MCF 10A (cell line): ENCODE measurements around the gene AKAP13. TPM values are rescaled to one million over a fixed set of nuclear protein-coding genes. Genes with fewer than 3 reads are reported as not detected.

Experiments used
- BruUV-seq: library from RNA; stranded (reverse); fragments of 400-500 nt; replicated peaks from 2 replicates; lab custom pipeline; 2021; lab: Mats Ljungman, UMichigan
- CTCF ChIA-PET: fragments of 300-600 bp; sonication (Branson Sonifier 250); formaldehyde crosslinking; extraction: SDS; loops from one replicate; lab custom pipeline; 2021; ENCODE audit warnings: antibody characterized with exemption, inconsistent platforms; lab: Yijun Ruan, JAX
- POLR2A ChIA-PET: fragments of 300-600, 350-650 bp; sonication (Branson Sonifier 250); formaldehyde crosslinking; extraction: SDS; loops from one replicate; lab custom pipeline; 2020; ENCODE audit warnings: antibody characterized with exemption, inconsistent platforms; lab: Yijun Ruan, JAX
- DNase-seq: peaks from one replicate; pipeline ENCODE4 v3.0.0-alpha.2; 2018; ENCODE audit not compliant: unreplicated experiment
- H3K27ac Mint-ChIP-seq: one replicate; pipeline ENCODE4 v1.8.0; 2022; ENCODE audit warnings: mild to moderate bottlenecking, low read depth, mixed read lengths; ENCODE audit not compliant: unreplicated experiment
- H3K27me3 Mint-ChIP-seq: one replicate; pipeline ENCODE4 v1.8.0; 2022; ENCODE audit warnings: mixed read lengths; ENCODE audit not compliant: insufficient read depth, unreplicated experiment
- H3K36me3 Mint-ChIP-seq: one replicate; pipeline ENCODE4 v1.8.0; 2022; ENCODE audit warnings: mild to moderate bottlenecking, moderate library complexity, mixed read lengths; ENCODE audit not compliant: insufficient read depth, unreplicated experiment
- H3K4me1 Mint-ChIP-seq: one replicate; pipeline ENCODE4 v1.8.0; 2022; ENCODE audit warnings: mixed read lengths; ENCODE audit not compliant: insufficient read depth, unreplicated experiment
- H3K4me3 Mint-ChIP-seq: one replicate; pipeline ENCODE4 v1.8.0; 2022; ENCODE audit warnings: mild to moderate bottlenecking, moderate library complexity, mixed read lengths; ENCODE audit not compliant: unreplicated experiment
- H3K9me3 Mint-ChIP-seq: one replicate; pipeline ENCODE4 v1.8.0; 2022; ENCODE audit warnings: mixed read lengths; ENCODE audit not compliant: unreplicated experiment
- intact Hi-C: fragments of 100-400 bp; cut with micrococcal nuclease; formaldehyde crosslinking; loops from 2 replicates; pipeline ENCODE4 v1.14.1; 2022
- total RNA-seq: library from RNA; stranded (reverse); gene quantifications from 2 replicates; pipeline ENCODE4 v1.2.3, GENCODE V29; 2022
- TF ChIP-seq, protein P1 (sequence below): fragments of 200-600 bp; IDR thresholded peaks from one replicate; pipeline ENCODE4 v1.8.0; 2022; ENCODE audit warnings: antibody characterized with exemption, mild to moderate bottlenecking; ENCODE audit not compliant: unreplicated experiment

AKAP13 gene
- total RNA-seq, 1 experiment from 2014 or later: 65.7 TPM

- TF ChIP-seq, protein P1, sequence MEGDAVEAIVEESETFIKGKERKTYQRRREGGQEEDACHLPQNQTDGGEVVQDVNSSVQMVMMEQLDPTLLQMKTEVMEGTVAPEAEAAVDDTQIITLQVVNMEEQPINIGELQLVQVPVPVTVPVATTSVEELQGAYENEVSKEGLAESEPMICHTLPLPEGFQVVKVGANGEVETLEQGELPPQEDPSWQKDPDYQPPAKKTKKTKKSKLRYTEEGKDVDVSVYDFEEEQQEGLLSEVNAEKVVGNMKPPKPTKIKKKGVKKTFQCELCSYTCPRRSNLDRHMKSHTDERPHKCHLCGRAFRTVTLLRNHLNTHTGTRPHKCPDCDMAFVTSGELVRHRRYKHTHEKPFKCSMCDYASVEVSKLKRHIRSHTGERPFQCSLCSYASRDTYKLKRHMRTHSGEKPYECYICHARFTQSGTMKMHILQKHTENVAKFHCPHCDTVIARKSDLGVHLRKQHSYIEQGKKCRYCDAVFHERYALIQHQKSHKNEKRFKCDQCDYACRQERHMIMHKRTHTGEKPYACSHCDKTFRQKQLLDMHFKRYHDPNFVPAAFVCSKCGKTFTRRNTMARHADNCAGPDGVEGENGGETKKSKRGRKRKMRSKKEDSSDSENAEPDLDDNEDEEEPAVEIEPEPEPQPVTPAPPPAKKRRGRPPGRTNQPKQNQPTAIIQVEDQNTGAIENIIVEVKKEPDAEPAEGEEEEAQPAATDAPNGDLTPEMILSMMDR: no peak
- H3K9me3 Mint-ChIP-seq: no peaks in the 10 kb centered on the region
- intact Hi-C loops: no loop called here
- ChIA-PET POLR2A (interaction anchor here (0.6 to 1.1 kb wide), 3 partner anchors 28 to 91 kb away, joined by 3 to 5 read pairs (median 3); no protein-coding TSS in a partner anchor), CTCF (interaction anchor here (0.6 to 1.9 kb wide), 4 partner anchors 19 to 483 kb away, joined by 3 to 11 read pairs (median 4); no protein-coding TSS in a partner anchor)
- peaks cover 13% of the 10 kb centered on the region for H3K4me1 Mint-ChIP-seq
- DNase-seq: no peak
- H3K27me3 Mint-ChIP-seq: no peaks in the 10 kb centered on the region
- no peak overlapping the region for H3K4me3 Mint-ChIP-seq
- no TSS peak for BruUV-seq
- peaks cover 58% of the 10 kb centered on the region for H3K36me3 Mint-ChIP-seq
- no peak overlapping the region for H3K27ac Mint-ChIP-seq
Observed at GRCh38 chr15:85527895-85528294, 147.5 kb downstream of the AKAP13 start.

GRCh38 chr15:85530079-85530478 is 149.7 kb downstream of the AKAP13 start:
- H3K27me3 Mint-ChIP-seq: no peaks in the 10 kb centered on the region
- DNase-seq: no peak
- H3K4me3 Mint-ChIP-seq: no peak overlapping the region
- H3K4me1 Mint-ChIP-seq: peaks cover 13% of the 10 kb centered on the region
- BruUV-seq: no TSS peak
- intact Hi-C loops: no loop called here
- TF ChIP-seq, protein P1: no peak
- ChIA-PET POLR2A (no interaction called here), CTCF (interaction anchor here (1.1 kb wide), 1 partner anchor 234 kb away, joined by 3 read pairs; no protein-coding TSS in a partner anchor)
- H3K27ac Mint-ChIP-seq: no peak overlapping the region
- H3K9me3 Mint-ChIP-seq: no peaks in the 10 kb centered on the region
- H3K36me3 Mint-ChIP-seq: peaks cover 61% of the 10 kb centered on the region

DNA sequence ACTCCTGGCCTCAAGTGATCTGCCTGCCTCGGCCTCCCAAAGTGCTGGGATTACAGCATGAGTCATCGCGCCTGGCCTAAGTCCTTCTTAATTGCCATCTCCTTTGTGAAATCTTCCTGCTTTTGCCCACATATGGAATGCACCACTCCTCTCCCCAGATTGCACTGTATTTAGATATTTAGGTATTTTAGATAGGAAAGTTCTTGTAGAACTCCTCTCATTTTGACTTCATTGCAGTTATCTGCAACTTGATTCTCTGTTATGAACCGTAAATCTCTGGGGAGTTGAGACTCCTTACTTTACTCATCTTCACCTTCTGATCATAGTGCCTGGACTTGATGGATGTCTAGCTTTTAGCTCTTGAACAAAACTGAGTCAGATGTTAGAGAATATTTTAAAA is 150.7 kb downstream of the AKAP13 start:
- TF ChIP-seq, protein P1: no peak
- Mint-ChIP-seq H3K27me3 (no peaks in the 10 kb centered on the region), H3K9me3 (no peaks in the 10 kb centered on the region), H3K4me3 (no peak overlapping the region), H3K4me1 (peaks cover 13% of the 10 kb centered on the region), H3K36me3 (peaks cover 58% of the 10 kb centered on the region), H3K27ac (no peak overlapping the region)
- DNase-seq: peak; percentile 12
- ChIA-PET POLR2A (no interaction called here), CTCF (interaction anchor here (1.0 to 1.4 kb wide), 4 partner anchors 15 to 235 kb away, joined by 3 to 5 read pairs (median 4); no protein-coding TSS in a partner anchor)
- no TSS peak for BruUV-seq
- intact Hi-C loops: no loop called here

- CTCF ChIA-PET: interaction anchor here (1.0 to 1.4 kb wide), 3 partner anchors 13 to 120 kb away, joined by 3 to 4 read pairs (median 3); no protein-coding TSS in a partner anchor
- TF ChIP-seq, protein P1: no peak
- Mint-ChIP-seq H3K27ac (no peak overlapping the region), H3K4me3 (no peak overlapping the region), H3K36me3 (peaks cover 49% of the 10 kb centered on the region), H3K27me3 (no peaks in the 10 kb centered on the region), H3K4me1 (peaks cover 24% of the 10 kb centered on the region), H3K9me3 (no peaks in the 10 kb centered on the region)
- intact Hi-C loops: no loop called here
- BruUV-seq: no TSS peak
- DNase-seq: no peak
- POLR2A ChIA-PET: interaction anchor here (0.6 kb wide), 1 partner anchor 9 kb away, joined by 3 read pairs; no protein-coding TSS in a partner anchor
Observed at GRCh38 chr15:85532689-85533088, 152.3 kb downstream of the AKAP13 start.
